ENCODE measurements around the gene AQP3. TPM values are rescaled to one million over a fixed set of nuclear protein-coding genes. Genes with fewer than 3 reads are reported as not detected.

The AQP3 gene
- polyA plus RNA-seq, 1 experiment = 10.6 TPM

DNA sequence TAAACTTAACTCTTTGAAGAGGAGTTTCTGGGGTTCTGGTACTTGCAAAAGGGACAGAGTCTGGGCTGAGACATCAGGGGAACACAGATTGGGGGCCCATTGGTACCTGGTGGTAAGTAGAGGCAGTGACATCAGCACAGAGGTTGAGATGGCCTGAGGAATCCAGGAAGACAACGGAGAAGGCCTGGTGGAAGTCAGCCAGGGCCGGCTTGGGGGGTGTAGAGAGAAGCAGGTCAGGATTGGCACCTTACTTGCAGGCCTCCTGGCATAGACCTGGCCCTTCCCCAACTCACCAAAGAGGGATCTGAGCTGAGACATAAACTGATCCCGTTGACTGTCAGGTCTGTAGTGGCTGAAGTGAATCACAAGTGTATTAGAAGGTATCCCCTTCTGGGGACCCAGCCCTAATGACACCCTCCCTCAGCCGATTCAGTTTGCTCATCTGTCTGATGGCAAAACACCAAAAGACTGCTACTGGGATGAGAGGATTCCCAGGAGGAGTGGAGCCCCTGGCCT, 20.9 kb upstream of the AQP3 start:
- TF ChIP-seq, protein P1, sequence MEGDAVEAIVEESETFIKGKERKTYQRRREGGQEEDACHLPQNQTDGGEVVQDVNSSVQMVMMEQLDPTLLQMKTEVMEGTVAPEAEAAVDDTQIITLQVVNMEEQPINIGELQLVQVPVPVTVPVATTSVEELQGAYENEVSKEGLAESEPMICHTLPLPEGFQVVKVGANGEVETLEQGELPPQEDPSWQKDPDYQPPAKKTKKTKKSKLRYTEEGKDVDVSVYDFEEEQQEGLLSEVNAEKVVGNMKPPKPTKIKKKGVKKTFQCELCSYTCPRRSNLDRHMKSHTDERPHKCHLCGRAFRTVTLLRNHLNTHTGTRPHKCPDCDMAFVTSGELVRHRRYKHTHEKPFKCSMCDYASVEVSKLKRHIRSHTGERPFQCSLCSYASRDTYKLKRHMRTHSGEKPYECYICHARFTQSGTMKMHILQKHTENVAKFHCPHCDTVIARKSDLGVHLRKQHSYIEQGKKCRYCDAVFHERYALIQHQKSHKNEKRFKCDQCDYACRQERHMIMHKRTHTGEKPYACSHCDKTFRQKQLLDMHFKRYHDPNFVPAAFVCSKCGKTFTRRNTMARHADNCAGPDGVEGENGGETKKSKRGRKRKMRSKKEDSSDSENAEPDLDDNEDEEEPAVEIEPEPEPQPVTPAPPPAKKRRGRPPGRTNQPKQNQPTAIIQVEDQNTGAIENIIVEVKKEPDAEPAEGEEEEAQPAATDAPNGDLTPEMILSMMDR (IDR thresholded peaks at IDR 0.05; ENCODE audit: low read depth, low read length) = no peak
- Histone ChIP-seq H3K27ac (ENCODE audit: low read depth, low read length) (no peak overlapping the region), H3K27me3 (ENCODE audit: control insufficient read depth, insufficient read depth, low read length) (no peaks in the 10 kb centered on the region), H3K9me3 (ENCODE audit: control insufficient read depth, insufficient read depth, low read length) (no peaks in the 10 kb centered on the region; the same call in 1 of the 2 replicates), H3K4me3 (ENCODE audit: low read depth, low read length) (no peak overlapping the region)
- no peak for DNase-seq (ENCODE audit: low read depth, low spot score)
- ChIA-PET CTCF (interaction anchor here (3.3 to 7.9 kb wide), 3 partner anchors 16 to 181 kb away, joined by 24 to 74 read pairs (median 43); no protein-coding TSS in a partner anchor), POLR2A (no interaction called here)

GRCh38 chr9:33467526-33467925, 20.1 kb upstream of the AQP3 start:
- no peak overlapping the region for H3K4me3 ChIP-seq (ENCODE audit: low read depth, low read length)
- no peaks in the 10 kb centered on the region for H3K27me3 ChIP-seq (ENCODE audit: control insufficient read depth, insufficient read depth, low read length)
- H3K9me3 ChIP-seq (ENCODE audit: control insufficient read depth, insufficient read depth, low read length) = no peaks in the 10 kb centered on the region; the same call in 1 of the 2 replicates
- H3K27ac ChIP-seq (ENCODE audit: low read depth, low read length) = no peak overlapping the region
- CTCF ChIA-PET = interaction anchor here (0.8 to 7.9 kb wide), 19 partner anchors 8 to 193 kb away, joined by 3 to 74 read pairs (median 5); partner anchors contain the start of genes AQP3 and NFX1
- POLR2A ChIA-PET = interaction anchor here (0.6 kb wide), 1 partner anchor 43 kb away, joined by 3 read pairs; no protein-coding TSS in a partner anchor
- TF ChIP-seq, protein P1 (IDR thresholded peaks at IDR 0.05; ENCODE audit: low read depth, low read length) = no peak
- no peak for DNase-seq (ENCODE audit: low read depth, low spot score)

GRCh38 chr9:33466565-33467495, 19.4 kb upstream of the AQP3 start:
- no peaks in the 10 kb centered on the region; the same call in 1 of the 2 replicates for H3K9me3 ChIP-seq (ENCODE audit: control insufficient read depth, insufficient read depth, low read length)
- H3K27ac ChIP-seq (ENCODE audit: low read depth, low read length) = no peak overlapping the region
- no peak overlapping the region for H3K4me3 ChIP-seq (ENCODE audit: low read depth, low read length)
- CTCF ChIA-PET = interaction anchor here (0.7 to 7.9 kb wide), 32 partner anchors 8 to 194 kb away, joined by 3 to 74 read pairs (median 4); partner anchors contain the start of genes AQP3 and NFX1
- POLR2A ChIA-PET = interaction anchor here (0.6 to 1.2 kb wide), 3 partner anchors 42 to 176 kb away, joined by 3 to 4 read pairs (median 3); partner anchors contain the start of gene NFX1
- DNase-seq (ENCODE audit: low read depth, low spot score) = no peak
- TF ChIP-seq, protein P1 (IDR thresholded peaks at IDR 0.05; ENCODE audit: low read depth, low read length) = peak; percentile 98
- H3K27me3 ChIP-seq (ENCODE audit: control insufficient read depth, insufficient read depth, low read length) = no peaks in the 10 kb centered on the region

- H3K27me3 ChIP-seq (ENCODE audit: control insufficient read depth, insufficient read depth, low read length) = no peaks in the 10 kb centered on the region
- no peaks in the 10 kb centered on the region; the same call in 1 of the 2 replicates for H3K9me3 ChIP-seq (ENCODE audit: control insufficient read depth, insufficient read depth, low read length)
- no peak overlapping the region for H3K4me3 ChIP-seq (ENCODE audit: low read depth, low read length)
- ChIA-PET POLR2A (interaction anchor here (0.8 to 1.2 kb wide), 2 partner anchors 91 to 175 kb away, joined by 3 to 4 read pairs; partner anchors contain the start of gene NFX1), CTCF (interaction anchor here (0.7 to 7.9 kb wide), 26 partner anchors 8 to 193 kb away, joined by 3 to 74 read pairs (median 5); partner anchors contain the start of gene AQP3)
- TF ChIP-seq, protein P1 (IDR thresholded peaks at IDR 0.05; ENCODE audit: low read depth, low read length) = no peak
- no peak overlapping the region for H3K27ac ChIP-seq (ENCODE audit: low read depth, low read length)
- no peak for DNase-seq (ENCODE audit: low read depth, low spot score)
Observed at GRCh38 chr9:33465596-33466564, 18.5 kb upstream of the AQP3 start.
